Transverse colon (tissue), 4 donors: ENCODE results near the gene MED27.

Experiments
- EP300 ChIP-seq: sonication (generic); formaldehyde crosslinking; IDR thresholded peaks from one replicate; pipeline ENCODE4 v1.6.1; 2017; ENCODE audit warnings: antibody characterized with exemption, low read depth
- POLR2A ChIP-seq: fragments of 450-650 bp; IDR thresholded peaks from one replicate; pipeline ENCODE4 v1.6.1; 2016; ENCODE audit warnings: antibody characterized with exemption, mild to moderate bottlenecking, moderate library complexity
- POLR2AphosphoS5 ChIP-seq, 3 donors: sonication (generic); formaldehyde crosslinking; IDR thresholded peaks; one replicate each; pipeline ENCODE4 v1.6.1; 2016; ENCODE audit warnings: antibody characterized with exemption in 3 of 3
- TF ChIP-seq, protein P1 (sequence below), 5 experiments: fragments of 200-600 bp in 3 of 5; fragments of 450-650 bp in 2 of 5; sonication (generic) in 3 of 5; IDR thresholded peaks; 1 replicate in 2 of 5; 2 replicates in 3 of 5; pipeline ENCODE4 v1.5.1; 2016 to 2017; ENCODE audit warnings: antibody characterized with exemption in 5 of 5, inconsistent platforms in 3 of 5, mild to moderate bottlenecking in 2 of 5, moderate library complexity in 1 of 5

- TF ChIP-seq, protein P1, sequence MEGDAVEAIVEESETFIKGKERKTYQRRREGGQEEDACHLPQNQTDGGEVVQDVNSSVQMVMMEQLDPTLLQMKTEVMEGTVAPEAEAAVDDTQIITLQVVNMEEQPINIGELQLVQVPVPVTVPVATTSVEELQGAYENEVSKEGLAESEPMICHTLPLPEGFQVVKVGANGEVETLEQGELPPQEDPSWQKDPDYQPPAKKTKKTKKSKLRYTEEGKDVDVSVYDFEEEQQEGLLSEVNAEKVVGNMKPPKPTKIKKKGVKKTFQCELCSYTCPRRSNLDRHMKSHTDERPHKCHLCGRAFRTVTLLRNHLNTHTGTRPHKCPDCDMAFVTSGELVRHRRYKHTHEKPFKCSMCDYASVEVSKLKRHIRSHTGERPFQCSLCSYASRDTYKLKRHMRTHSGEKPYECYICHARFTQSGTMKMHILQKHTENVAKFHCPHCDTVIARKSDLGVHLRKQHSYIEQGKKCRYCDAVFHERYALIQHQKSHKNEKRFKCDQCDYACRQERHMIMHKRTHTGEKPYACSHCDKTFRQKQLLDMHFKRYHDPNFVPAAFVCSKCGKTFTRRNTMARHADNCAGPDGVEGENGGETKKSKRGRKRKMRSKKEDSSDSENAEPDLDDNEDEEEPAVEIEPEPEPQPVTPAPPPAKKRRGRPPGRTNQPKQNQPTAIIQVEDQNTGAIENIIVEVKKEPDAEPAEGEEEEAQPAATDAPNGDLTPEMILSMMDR (IDR thresholded peaks at IDR 0.05) = no peak
- TF ChIP-seq POLR2A = no peak
- no peak for TF ChIP-seq POLR2AphosphoS5 (IDR thresholded peaks at IDR 0.05)
- TF ChIP-seq EP300 = no peak
Measured at GRCh38 chr9:131876486-131876885, 203.2 kb downstream of the MED27 start.
